Upper lobe of left lung (tissue), 6 donors: Measurements from ENCODE around the gene PSAP. TPM values are rescaled to one million over a fixed set of nuclear protein-coding genes. Genes with fewer than 3 reads are reported as not detected.

ENCODE experiments used
- ATAC-seq, 2 donors: fragments of 200-7000 bp; cut with Tn5 transposase; one replicate each; pipeline ENCODE4 v1.9.1; 2022; ENCODE audit warnings: mild to moderate bottlenecking in 2 of 2, moderate library complexity in 2 of 2; ENCODE audit not compliant: low FRiP score in 2 of 2
- DNase-seq, 2 donors: peaks; one replicate each; pipeline ENCODE4 v3.0.0-alpha.2; 2019 to 2020
- H3K27ac ChIP-seq, 4 donors: fragments of 200-600 bp; sonication (generic); one replicate each; pipeline ENCODE4 v1.5.1; 2016 to 2019
- H3K27me3 ChIP-seq, 4 donors: fragments of 200-600 bp; sonication (generic); one replicate each; pipeline ENCODE4 v1.5.1; 2017 to 2019
- H3K36me3 ChIP-seq, 4 donors: fragments of 200-600 bp; sonication (generic); one replicate each; pipeline ENCODE4 v1.5.1; 2016 to 2019
- H3K4me1 ChIP-seq, 4 donors: fragments of 200-600 bp; sonication (generic); one replicate each; pipeline ENCODE4 v1.5.1; 2018 to 2019
- H3K4me3 ChIP-seq, 4 donors: fragments of 200-600 bp; sonication (generic); one replicate each; pipeline ENCODE4 v1.5.1; 2017 to 2019; ENCODE audit warnings: mild to moderate bottlenecking in 2 of 4, moderate library complexity in 1 of 4
- H3K9me3 ChIP-seq, 4 donors: fragments of 200-600 bp; sonication (generic); one replicate each; pipeline ENCODE4 v1.5.1; 2018 to 2019
- EP300 ChIP-seq, 4 donors: sonication (generic); formaldehyde crosslinking; IDR thresholded peaks; one replicate each; pipeline ENCODE4 v1.5.1; 2017; ENCODE audit warnings: antibody characterized with exemption in 4 of 4, control low read depth in 2 of 4
- POLR2A ChIP-seq, 4 donors: fragments of 450-650 bp; IDR thresholded peaks; one replicate each; pipeline ENCODE4 v1.5.1; 2016 to 2017; ENCODE audit warnings: antibody characterized with exemption in 4 of 4, mild to moderate bottlenecking in 2 of 4
- POLR2AphosphoS5 ChIP-seq, 2 donors: sonication (generic); formaldehyde crosslinking; IDR thresholded peaks; one replicate each; pipeline ENCODE4 v1.5.1; 2017; ENCODE audit warnings: antibody characterized with exemption in 2 of 2
- WGBS, 2 donors: methylation state at CpG; one replicate each; pipeline ENCODE4 v1.1.5; 2017 to 2018; 5-methylcytosine and 5-hydroxymethylcytosine counted together
- total RNA-seq, 6 donors: library from RNA; depleted of rRNA in 4 of 6; stranded (reverse); fragments of >200 nt in 4 of 6; gene quantifications; one replicate each; pipeline versions ENCODE4 v1.1.0 to v1.2.1, GENCODE V29; 2016 to 2021
- TF ChIP-seq, protein P1 (sequence below), 6 experiments: fragments of 450-650 bp in 4 of 6; fragments of 200-600 bp in 2 of 6; sonication (generic) in 2 of 6; IDR thresholded peaks; one replicate each; pipeline ENCODE4 v1.5.1; 2016 to 2019; ENCODE audit warnings: antibody characterized with exemption in 6 of 6
- donor health status: DM: no; HTN: no; CAD: no; lungs with moderate emphysema.
- donor health status: DM: no; HTN: yes; CAD: no; lungs with severe emphysema.

Gene PSAP
- total RNA-seq, 6 donors from 2014 or later = 776 to 2,056 (median 1,236) TPM

DNA sequence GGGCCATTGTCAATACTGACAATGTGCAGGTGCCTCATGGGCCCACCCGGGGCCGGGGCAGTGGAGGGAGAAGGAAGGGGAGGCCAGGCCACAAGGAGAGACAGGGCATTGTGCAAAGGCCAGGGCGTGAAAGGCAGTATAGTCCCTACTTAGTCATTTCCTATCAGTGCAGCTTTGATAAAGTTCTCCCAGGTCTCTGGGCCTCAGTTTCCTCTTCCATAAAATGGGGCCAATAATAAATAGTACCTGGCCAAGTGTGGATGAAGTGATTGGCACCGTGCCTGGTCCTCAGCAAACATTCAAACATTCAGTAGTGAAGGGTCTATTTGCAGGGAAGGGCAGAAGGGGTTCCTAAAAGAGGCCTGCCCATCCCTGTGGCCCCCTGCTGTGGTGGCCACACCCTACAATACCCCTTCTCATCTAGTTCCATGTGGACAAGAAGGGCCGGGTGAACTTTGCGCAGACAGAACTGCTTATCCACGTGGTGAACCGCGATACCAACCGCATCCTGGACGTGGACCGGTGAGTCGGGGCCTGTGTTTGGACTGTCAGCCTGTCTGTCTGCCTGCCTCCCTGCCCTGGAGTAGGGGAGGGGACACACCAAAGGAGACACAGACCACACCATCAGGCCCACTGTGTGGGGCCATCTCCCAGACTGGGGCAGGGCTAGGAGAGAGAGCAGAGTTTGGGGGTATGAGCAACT is 40.9 kb downstream of the PSAP start:
- ATAC-seq = no peak
- H3K27ac ChIP-seq = no peak overlapping the region
- peaks cover 0 to 18% (median 10%) of the 10 kb centered on the region in 4 donors for H3K4me1 ChIP-seq
- DNase-seq = no peak
- H3K9me3 ChIP-seq = no peaks in the 10 kb centered on the region
- H3K4me3 ChIP-seq = no peak overlapping the region
- WGBS, 2 donors = 73 to 83% methylated on average over 7 to 13 of the region's 13 CpGs
- H3K27me3 ChIP-seq = no peaks in the 10 kb centered on the region
- peaks cover 0 to 5% (median 3%) of the 10 kb centered on the region in 4 donors for H3K36me3 ChIP-seq
- TF ChIP-seq EP300 (IDR thresholded peaks at IDR 0.05) = no peak
- TF ChIP-seq POLR2A (IDR thresholded peaks at IDR 0.05) = no peak
- TF ChIP-seq POLR2AphosphoS5 (IDR thresholded peaks at IDR 0.05) = no peak
- TF ChIP-seq, protein P1, sequence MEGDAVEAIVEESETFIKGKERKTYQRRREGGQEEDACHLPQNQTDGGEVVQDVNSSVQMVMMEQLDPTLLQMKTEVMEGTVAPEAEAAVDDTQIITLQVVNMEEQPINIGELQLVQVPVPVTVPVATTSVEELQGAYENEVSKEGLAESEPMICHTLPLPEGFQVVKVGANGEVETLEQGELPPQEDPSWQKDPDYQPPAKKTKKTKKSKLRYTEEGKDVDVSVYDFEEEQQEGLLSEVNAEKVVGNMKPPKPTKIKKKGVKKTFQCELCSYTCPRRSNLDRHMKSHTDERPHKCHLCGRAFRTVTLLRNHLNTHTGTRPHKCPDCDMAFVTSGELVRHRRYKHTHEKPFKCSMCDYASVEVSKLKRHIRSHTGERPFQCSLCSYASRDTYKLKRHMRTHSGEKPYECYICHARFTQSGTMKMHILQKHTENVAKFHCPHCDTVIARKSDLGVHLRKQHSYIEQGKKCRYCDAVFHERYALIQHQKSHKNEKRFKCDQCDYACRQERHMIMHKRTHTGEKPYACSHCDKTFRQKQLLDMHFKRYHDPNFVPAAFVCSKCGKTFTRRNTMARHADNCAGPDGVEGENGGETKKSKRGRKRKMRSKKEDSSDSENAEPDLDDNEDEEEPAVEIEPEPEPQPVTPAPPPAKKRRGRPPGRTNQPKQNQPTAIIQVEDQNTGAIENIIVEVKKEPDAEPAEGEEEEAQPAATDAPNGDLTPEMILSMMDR (IDR thresholded peaks at IDR 0.05) = no peak

DNA sequence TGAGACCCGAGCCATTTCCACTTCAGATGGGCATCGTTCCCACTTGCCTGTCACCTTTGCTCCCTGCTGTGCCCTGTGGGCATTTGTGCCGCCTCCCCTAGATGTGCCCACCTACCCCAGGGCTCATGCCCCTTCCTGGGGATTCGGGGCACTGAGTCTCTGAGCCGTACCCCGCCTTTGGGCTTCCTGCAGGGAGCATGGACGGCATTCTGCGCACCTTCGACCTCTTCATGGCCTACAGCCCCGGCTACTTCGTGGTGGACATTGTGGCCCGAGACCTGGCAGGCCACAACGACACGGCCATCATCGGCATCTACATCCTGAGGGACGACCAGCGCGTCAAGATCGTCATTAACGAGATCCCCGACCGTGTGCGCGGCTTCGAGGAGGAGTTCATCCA is 41.4 kb downstream of the PSAP start:
- WGBS, 2 donors = 92 to 97% methylated on average over 25 of the region's 25 CpGs
- ATAC-seq (no peak), DNase-seq (no peak)
- Histone ChIP-seq H3K9me3 (no peaks in the 10 kb centered on the region), H3K4me1 (peaks cover 0 to 18% (median 10%) of the 10 kb centered on the region in 4 donors), H3K36me3 (no peaks in the 10 kb centered on the region), H3K27me3 (no peaks in the 10 kb centered on the region), H3K4me3 (no peak overlapping the region), H3K27ac (no peak overlapping the region)
- TF ChIP-seq, protein P1 (IDR thresholded peaks at IDR 0.05) = no peak
- TF ChIP-seq POLR2AphosphoS5 (IDR thresholded peaks at IDR 0.05) (no peak), POLR2A (IDR thresholded peaks at IDR 0.05) (no peak), EP300 (IDR thresholded peaks at IDR 0.05) (no peak)

DNA sequence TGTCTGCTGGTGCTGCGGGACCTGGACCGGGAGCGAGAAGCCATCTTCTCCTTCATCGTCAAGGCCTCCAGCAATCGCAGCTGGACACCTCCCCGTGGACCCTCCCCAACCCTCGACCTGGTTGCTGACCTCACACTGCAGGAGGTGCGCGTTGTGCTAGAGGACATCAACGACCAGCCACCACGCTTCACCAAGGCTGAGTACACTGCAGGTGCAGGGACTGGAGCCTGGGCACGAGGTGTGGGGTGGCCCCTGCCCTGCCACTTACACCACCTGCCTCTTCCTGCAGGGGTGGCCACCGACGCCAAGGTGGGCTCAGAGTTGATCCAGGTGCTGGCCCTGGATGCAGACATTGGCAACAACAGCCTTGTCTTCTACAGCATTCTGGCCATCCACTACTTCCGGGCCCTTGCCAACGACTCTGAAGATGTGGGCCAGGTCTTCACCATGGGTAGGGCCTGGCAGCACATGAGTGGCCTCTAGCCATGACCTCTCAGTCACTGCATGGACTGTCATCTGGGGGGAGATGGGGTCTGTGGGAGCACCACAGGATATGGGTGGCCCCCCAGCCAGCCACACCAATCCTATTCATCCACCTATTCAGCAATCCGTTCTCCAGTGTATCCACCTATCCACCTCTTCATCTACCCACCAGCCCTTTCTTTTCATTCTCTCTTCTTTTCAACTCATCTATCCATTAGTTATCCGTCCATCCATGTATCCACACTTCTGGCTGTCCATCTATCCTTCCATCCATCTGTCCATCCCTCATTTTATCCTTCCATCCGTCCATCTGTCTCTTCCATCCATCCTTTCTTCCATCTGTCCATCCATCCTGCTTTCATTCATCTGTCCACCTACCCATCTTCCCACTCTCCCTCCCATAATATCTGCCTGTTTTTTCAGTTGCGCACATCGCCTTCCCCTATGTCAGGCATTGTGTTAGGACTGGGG is 43.2 kb downstream of the PSAP start:
- WGBS, 2 donors = 92 to 93% methylated on average over 14 to 21 of the region's 21 CpGs
- Histone ChIP-seq H3K27ac (no peak overlapping the region), H3K27me3 (no peaks in the 10 kb centered on the region), H3K9me3 (no peaks in the 10 kb centered on the region), H3K4me1 (peaks cover 0 to 18% (median 9%) of the 10 kb centered on the region in 4 donors), H3K36me3 (no peaks in the 10 kb centered on the region), H3K4me3 (no peak overlapping the region)
- no peak for ATAC-seq
- peak in 1 of 2 donors; percentile 62 for DNase-seq
- TF ChIP-seq POLR2AphosphoS5 (IDR thresholded peaks at IDR 0.05) (no peak), EP300 (IDR thresholded peaks at IDR 0.05) (no peak), POLR2A (IDR thresholded peaks at IDR 0.05) (no peak)
- TF ChIP-seq, protein P1 (IDR thresholded peaks at IDR 0.05) = no peak

DNA sequence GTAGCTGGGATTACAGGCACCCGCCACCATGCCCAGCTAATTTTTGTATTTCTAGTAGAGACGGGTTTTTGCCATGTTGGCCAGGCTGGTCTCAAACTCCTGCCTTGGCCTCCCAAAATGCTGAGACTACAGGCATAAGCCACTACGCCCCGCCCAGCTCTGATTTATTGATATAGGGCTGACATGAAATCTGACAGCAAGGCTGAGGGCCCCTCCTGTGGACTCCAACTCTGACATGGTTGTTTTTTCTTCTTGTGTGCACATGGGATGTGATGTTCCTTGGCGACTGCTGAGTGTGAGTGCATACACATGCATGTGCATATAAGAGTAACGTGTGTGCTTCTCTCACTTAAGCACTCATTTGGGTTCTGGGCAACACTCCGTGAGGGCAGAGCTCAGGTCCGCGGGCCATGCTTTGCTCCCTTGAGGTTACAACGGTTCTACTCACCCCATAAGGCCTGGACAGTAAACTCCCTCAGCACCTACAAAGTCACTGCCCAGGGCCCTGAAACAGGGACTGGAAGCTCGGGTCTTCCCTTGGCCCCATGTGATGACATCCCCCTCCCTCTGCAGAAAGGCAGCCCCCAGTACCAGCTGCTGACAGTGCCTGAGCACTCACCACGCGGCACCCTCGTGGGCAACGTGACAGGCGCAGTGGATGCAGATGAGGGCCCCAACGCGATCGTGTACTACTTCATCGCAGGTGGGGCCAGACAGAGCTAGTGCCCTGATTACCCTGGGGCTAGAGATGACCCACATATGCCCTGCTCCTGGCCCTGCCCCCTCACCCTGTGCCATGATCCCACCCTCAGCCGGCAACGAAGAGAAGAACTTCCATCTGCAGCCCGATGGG is 44.1 kb downstream of the PSAP start:
- H3K27ac ChIP-seq = no peak overlapping the region
- 93 to 94% methylated on average over 17 to 22 of the region's 23 CpGs for WGBS, 2 donors
- H3K27me3 ChIP-seq = no peaks in the 10 kb centered on the region
- ATAC-seq (no peak), DNase-seq (no peak)
- H3K36me3 ChIP-seq = no peaks in the 10 kb centered on the region
- H3K9me3 ChIP-seq = no peaks in the 10 kb centered on the region
- H3K4me3 ChIP-seq = no peak overlapping the region
- H3K4me1 ChIP-seq = peaks cover 0 to 14% (median 8%) of the 10 kb centered on the region in 4 donors
- TF ChIP-seq POLR2A (IDR thresholded peaks at IDR 0.05) (no peak), POLR2AphosphoS5 (IDR thresholded peaks at IDR 0.05) (no peak), EP300 (IDR thresholded peaks at IDR 0.05) (no peak)
- TF ChIP-seq, protein P1 (IDR thresholded peaks at IDR 0.05) = no peak
